ENCODE data around the gene CALR3. TPM values are rescaled to one million over a fixed set of nuclear protein-coding genes. Genes with fewer than 3 reads are reported as not detected.

The CALR3 gene
- total and polyA plus RNA-seq, 10 of the 15 experiments (the other 5 are each of a cell fraction or from before 2014, with no cell fraction given) = 0.05 to 0.45 (median 0.12) TPM; not detected in 2

GRCh38 chr19:16542045-16542909 is 46.3 kb upstream of the CALR3 start, which contains the start of gene CHERP (continued):
- no peak for TF ChIP-seq IRF5 (IDR thresholded peaks at IDR 0.05; ENCODE audit: borderline replicate concordance)
- TF ChIP-seq SUPT20H (IDR thresholded peaks at IDR 0.05; ENCODE audit: borderline replicate concordance, control insufficient read depth, low read depth, low read length) = no peak
- peak; percentile 79 for TF ChIP-seq PKNOX1 (IDR thresholded peaks at IDR 0.05)
- no peak for TF ChIP-seq EGR1 (IDR thresholded peaks at IDR 0.05; ENCODE audit: borderline replicate concordance in 1 of 2, low read depth in 2 of 2, low read length in 2 of 2)
- TF ChIP-seq KDM1A (IDR thresholded peaks at IDR 0.05; ENCODE audit: borderline replicate concordance) = no peak
- TF ChIP-seq MXI1 (IDR thresholded peaks at IDR 0.05; ENCODE audit: low read depth, low read length) = peak; percentile 93
- no peak for TF ChIP-seq SMAD1 (IDR thresholded peaks at IDR 0.05; ENCODE audit: low read depth, partially characterized antibody)
- TF ChIP-seq GABPA (IDR thresholded peaks at IDR 0.05; ENCODE audit: low read depth) = peak; percentile 90
- TF ChIP-seq BMI1 (IDR thresholded peaks at IDR 0.05; ENCODE audit: borderline replicate concordance) = peak; percentile 89
- no peak for TF ChIP-seq BCL11A (IDR thresholded peaks at IDR 0.05; ENCODE audit: low read depth, low read length)
- peak; percentile 38; the same call in 1 of the 2 replicates for TF ChIP-seq SREBF2 (IDR thresholded peaks at IDR 0.05; ENCODE audit: low read length)
- TF ChIP-seq MAX (IDR thresholded peaks at IDR 0.05; ENCODE audit: low read depth, low read length) = peak; percentile 42; the same call in 1 of the 2 replicates
- TF ChIP-seq MEF2A (IDR thresholded peaks at IDR 0.05; ENCODE audit: insufficient read depth, low read depth, low read length) = no peak
- peak; percentile 37; the same call in 1 of the 2 replicates for TF ChIP-seq RUNX3 (IDR thresholded peaks at IDR 0.05; ENCODE audit: low read length)
- no peak for TF ChIP-seq IRF4 (IDR thresholded peaks at IDR 0.05; ENCODE audit: low read depth, low read length)
- TF ChIP-seq ATF7 (IDR thresholded peaks at IDR 0.05; ENCODE audit: low read depth) = no peak
- peak; percentile 93 for TF ChIP-seq POLR2A (IDR thresholded peaks at IDR 0.05; ENCODE audit: low read depth, low read length)
- peak; percentile 55 for TF ChIP-seq NRF1 (conservative IDR thresholded peaks at IDR 0.05; ENCODE audit: low read depth, low read length)
- peak in 1 of 2 experiments; percentile 37; a peak in 2 of 4 replicates for TF ChIP-seq BHLHE40 (IDR thresholded peaks at IDR 0.05; ENCODE audit: borderline replicate concordance in 1 of 2, low read depth in 2 of 2, low read length in 1 of 2)
- TF ChIP-seq ESRRA (IDR thresholded peaks at IDR 0.05; ENCODE audit: low read length) = no peak
- TF ChIP-seq NR2C1 (IDR thresholded peaks at IDR 0.05) = no peak
- TF ChIP-seq ZBTB4 (CRISPR knock-in tag; IDR thresholded peaks at IDR 0.05) = 0 out of 2 replicates have a peak, but pooled peaks have one; percentile 21
- TF ChIP-seq ATF3 (IDR thresholded peaks at IDR 0.05; ENCODE audit: borderline replicate concordance, extremely low read depth, low read depth, low read length) = peak; percentile 88; the same call in 1 of the 2 replicates
- no peak for TF ChIP-seq FOXK2 (IDR thresholded peaks at IDR 0.05)
- TF ChIP-seq PAX5 (IDR thresholded peaks at IDR 0.05; ENCODE audit: borderline replicate concordance, low read depth, low read length) = no peak

Data from GM12878 (cell line).